ENCODE data around the gene PALS1.
"Not testable (repeated sequence)": the region's sequence is repeated elsewhere in the genome, so short reads cannot be mapped to it uniquely, and the experiment has no call there.

PALS1 gene

DNA sequence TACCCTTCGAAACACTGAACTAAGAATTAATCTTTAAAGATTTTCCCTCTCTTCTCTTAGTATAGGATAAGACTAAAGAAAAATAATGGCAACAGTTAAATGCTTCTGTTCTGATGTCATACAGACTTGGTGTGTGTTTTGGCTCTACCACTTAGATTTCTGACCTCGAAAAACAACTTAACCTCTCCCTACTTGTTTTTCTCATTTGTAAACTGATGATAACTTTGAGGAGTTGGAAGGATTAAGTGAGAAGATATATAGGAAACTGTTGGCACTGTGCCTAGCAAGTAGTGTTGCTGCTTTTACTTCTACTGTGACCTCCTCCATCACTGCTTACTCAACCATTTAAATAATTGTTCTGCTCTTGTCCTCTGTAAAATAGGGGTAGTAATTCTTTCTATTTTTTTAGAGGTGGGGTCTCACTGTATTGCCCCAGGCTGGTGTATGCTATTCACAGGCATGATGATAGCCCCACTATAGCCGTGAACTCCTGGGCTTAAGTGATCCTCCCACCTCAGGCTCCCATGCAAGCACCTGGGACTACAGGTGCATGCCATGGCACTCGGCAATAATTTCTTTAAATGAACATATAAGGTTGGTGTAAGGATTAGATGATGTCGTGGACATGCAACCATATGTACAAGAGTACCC, 22.4 kb downstream of the PALS1 start:
- no peak for DNase-seq

DNA sequence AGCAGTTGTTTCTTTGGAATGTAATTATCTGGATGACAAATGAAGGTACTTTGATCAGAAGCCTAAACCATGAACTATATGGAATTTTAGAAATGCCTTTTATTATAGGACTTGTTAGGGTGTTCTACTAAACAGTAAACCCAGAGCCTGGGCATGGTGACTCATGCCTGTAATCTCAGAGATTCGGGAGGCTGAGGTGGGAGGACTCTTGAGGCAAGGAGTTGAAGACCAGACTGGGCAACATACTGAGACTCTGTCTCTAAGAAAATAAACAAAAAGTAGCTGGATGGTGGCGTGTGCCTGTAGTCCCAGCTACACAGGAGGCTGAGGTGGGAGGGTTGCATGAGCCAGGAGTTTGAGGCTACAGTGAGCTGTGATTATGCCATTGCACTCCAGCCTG, 23.9 kb downstream of the PALS1 start:
- no peak for DNase-seq

DNA sequence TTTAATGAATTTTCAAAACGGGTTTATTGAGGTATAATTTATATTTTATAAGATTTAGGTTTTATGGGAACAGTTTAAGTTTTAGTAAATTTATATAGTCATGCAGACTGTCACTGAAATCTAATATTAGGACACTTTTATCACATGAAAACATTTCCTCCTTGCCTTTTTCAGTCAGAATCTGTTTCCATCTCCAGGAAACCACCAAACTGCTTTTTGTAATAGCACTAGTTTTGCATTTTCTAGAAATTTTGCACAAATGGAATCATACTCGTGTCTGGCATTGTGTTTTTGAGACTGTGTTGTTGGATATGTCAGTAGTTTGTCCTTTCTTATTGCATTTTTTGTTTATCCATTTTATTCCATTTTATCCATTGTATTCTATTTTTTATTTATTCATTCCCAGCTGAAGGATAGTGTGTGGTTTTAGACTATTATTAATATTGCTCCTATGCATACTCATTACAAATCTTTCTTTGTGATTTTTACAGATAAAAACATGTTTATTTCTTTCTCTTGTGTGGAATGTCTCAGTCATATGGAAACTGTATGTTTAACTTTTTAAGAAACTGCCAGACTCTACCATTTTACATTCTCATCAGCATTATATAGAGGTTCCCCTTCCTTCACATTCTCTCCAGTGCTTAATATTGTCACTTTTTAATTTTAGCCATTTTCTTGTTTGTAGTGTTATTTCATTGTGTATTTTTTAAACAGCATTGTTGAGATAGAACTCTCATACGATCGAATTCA, 26.5 kb downstream of the PALS1 start:
- no peak for DNase-seq

DNA sequence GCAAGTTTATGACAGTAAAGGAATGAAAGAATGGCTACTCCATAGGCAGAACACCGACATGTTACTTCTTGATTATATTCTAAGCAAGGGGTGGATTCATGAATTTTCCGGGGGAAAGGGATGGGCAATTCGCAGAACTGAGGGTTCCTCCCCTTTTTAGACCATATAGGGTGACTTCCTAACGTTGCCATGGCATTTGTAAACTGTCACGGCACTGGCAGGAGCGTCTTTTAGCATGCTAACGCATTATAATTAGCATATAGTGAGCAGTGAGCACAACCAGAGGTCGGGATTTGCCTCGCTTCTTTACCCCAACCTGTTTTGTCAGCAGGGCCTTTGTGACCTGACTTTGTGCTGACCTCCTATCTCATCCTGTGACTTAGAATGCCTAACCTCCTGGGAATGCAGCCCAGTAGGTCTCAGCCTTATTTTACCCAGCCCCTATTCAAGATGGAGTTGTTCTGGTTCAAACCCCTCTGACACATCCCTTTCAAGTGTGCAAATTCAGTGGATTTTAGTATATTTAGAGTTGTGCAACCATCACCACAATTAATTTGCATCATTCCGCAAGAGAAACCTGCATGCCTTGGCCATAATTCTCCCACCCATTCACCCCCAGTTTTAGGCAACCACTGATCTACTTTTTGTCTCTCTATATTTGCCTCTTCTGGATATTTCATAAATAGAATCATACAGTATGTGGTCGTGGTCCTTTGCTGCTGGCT, 27.4 kb downstream of the PALS1 start:
- peak; percentile 29 for DNase-seq

DNA sequence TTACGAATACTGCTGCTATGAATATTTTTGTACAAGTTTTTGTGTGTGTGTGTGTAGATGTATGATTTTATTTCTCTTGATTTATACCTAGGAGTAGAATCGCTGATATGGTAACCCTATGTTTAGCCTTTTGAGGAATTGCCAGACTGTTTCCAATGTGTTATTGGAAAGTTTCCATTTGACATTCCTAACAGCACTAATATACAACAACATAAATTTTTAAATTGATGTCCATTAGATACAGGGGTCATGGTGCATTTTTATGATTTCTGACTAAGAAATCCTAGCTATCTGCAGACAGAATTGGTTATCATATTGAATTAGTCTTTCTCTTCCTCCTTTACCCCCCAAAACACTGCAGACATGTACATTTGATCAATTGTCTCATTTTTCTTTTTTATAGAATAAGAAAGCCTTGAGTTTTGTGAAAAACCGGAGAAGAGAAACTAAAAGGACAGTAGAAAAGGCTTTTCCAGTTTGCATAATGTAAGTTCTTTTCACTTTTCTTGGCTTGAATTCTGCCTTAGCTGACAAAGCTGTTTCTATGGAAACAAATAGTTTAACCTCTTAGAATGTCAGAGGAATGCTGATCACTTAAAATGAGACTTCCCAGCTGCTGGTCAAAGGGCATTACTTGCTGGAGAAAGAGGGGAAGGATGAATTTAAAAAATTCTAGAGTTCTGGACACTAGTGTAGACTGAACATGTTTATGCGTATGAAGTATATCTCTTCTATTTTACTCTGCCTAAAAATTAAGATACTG, 28.2 kb downstream of the PALS1 start:
- DNase-seq: no peak

DNA sequence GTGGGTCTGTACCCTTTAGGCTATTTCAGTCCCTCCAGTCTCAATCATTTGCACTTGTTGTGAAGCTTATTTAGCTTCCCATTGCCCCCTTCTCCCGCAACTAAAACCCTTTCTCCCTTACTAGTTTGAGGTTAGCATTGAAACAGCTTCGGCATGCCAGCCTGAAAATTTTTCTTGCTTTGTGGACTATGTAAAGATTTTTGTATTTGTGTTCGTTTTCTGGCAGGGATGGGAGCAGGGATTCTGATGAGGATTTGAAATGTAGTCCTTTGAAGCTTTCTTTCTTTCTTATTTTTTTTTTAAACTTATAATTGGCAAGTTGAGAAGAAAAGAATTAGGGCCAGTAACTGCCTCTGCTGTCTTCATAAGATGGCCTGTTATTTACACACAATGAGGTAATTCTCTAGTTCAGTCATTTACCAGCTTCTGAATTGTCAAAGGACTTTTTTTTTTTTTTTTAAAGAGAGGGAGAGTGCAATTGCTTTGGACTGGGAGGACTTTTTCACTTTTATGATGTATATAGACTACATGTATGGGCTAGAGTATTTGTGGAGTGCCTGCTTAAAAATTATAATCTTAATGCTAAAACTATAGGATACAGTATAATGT, 29.0 kb downstream of the PALS1 start:
- no peak for DNase-seq

DNA sequence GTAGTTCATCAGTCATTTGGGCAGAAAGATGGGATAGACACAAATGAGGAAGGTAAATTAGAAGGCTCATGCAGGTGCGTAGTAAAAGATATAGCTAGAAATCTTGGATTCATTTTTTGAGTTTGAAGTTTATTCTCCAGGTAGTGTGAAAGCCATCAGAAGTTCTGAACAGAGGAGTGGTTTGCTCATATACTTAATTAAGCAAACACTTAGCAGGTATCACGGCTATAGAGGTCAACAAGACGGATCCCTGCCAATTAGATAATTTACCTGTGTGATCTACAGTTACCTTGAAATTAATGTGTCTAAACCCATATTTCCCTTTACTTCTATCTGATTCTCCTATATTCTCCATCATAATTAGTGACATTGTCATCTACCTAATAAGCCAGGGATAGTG, 29.7 kb downstream of the PALS1 start:
- no peak for DNase-seq

DNA sequence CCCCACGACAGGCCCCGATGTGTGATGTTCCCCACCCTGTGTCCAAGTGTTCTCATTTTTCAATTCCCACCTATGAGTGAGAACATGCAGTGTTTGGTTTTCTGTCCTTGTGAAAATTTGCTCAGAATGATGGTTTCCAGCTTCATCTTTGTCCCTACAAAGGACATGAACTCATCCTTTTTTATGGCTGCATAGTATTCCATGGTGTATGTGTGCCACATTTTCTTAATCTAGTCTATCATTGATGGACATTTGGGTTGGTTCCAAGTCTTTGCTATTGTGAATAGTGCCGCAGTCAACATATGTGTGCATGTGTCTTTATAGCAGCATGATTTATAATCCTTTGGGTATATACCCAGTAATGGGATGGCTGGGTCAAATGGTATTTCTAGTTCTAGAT, 32.0 kb downstream of the PALS1 start:
- DNase-seq: not testable (repeated sequence)

DNA sequence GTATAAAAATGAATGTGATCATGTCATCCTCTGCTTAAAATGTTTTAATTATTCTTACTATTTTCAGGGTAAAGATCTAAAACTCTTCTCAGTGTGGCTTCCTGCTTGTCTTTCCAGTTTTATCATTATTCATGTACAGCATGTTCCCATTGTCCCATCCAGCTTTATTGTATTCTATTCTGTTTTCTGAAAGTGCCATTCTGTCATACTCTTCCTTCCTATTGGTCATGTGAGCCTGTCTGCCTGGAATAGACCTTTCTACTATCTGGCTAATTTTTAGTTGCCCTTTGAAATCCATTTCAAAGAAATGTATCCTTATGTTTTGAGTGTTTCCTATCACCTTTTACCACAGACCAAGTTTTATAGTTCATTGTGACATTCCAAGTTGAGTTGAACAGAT, 34.9 kb downstream of the PALS1 start:
- DNase-seq: no peak

DNA sequence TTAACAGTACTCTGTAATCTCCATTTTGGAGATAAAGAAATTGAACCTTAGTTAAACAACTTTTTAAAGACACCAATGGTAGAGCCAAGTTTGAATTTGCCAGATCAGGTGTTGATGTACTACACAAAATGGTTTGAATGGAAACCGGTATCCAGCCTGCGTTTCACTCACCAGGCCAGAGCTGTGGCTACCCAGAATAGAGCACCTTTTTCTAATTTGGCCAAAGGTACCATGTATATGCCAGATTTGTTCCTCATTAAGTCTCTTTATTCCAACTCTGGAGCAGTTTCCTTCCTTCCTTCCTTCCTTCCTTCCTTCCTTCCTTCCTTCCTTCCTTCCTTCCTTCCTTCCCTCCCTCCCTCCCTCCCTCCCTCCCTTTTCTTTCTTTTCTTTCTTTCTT, 39.3 kb downstream of the PALS1 start:
- DNase-seq: no peak

DNA sequence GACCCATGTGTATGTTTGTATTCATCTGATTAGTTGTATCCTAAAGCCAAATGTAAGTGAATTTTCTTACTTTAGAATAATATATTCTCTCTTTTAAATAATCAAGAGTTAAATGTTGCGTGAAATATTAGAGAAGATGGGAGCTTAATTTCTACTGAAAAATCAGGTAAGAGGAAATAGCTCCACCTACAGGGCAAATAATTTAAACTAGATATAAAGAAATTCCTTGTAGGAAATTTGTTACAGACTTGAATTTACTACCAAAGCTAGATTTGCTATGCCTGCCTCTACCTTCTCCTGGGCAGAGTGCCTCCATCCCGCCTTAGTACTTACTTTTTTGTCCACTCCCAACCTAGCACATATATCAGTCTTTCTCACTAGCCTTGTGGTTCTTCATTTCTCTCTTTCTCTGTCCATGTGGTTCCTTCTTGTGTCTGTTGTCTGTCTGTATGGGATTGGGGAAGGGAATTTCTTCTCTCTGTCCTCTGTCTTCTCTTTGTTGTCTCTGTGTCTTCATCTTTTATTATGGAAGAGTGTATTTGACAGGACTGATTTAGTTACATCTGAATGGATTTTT, 44.7 kb downstream of the PALS1 start:
- DNase-seq: no peak

Data from right hindlimb (tissue), 1 donor.